Fibroblast of upper back skin (primary cell): Measurements from ENCODE around the gene B3GALT4.

ENCODE experiments used
- DNase-seq: peaks from one replicate; pipeline ENCODE4 v3.0.0-alpha.2; 2013

B3GALT4 gene

DNA sequence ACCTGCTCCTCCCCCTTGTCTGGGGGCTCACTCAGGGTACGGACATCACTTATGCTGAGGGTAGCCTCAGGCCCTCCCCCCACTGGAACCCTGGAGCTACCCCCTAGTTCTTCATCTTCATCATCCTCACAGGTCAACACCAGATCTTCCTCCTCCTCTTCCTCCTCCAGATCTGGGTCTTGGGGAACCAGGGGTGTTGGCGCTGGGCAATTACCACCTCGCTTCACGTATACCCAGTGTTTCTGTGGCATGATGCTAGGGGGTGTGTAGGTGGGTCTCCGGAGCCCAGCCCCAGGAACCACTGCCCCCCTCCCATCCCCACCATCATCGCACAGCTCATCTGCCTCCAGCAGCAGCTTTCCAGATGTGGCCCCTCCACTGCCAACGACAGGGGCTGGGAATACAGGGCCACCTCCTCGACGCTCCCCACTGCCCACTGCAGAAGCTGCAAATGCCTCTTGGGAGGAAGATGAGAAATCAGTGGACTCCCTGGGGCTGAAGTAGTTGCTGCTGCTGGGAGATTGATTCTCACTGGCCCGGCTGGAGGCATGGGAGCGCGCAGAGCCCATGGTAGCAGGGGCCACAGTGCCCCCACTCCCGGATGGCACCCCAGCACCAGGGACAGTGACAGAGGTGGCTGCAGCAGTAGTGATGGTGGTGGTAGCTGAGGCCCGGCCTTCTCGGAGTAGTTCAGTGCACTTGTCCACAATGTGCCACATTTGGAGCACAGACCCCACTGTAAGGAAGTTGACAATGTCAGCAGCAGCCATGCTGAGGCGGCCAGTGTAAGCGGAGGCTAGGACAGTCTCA lies 39.1 kb downstream of the B3GALT4 start:
- no peak for DNase-seq

DNA sequence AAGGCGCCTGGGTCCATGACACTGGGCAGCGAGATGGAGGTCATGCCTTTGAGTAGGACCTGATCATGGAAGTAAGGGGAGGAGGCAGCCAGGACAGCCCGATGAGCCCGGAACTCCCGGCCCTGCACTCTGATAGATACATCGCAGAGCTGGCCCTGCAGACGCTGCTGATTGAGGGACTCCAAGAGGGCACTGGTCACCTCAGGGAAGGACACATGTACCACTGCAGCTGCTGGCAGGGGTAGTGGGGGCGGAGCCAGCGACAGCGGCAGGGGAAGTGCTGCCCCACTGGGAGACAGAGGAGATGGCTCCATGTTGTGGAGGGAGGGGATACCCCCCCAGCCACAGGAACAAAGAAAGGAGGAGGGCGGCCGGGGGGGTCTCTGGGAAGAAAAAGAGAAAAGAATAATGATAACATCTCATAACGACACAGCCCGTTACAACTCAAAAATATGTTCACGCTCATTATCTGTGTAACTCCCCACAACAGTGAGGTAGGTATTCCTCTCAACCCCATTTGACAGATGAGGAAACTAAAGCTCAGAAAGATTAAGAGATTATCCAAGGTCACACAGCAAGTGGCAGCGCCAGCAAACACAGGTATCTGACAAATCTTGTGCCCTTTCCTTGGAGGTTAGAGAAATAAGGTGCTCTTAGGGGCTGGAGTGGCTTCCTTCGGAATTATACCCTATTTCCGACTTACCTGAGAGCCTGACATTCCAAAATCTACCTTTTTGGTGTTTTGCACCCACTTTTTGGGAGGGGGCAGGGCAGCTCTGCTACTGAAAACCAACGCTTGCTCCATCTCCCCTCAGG lies 39.9 kb downstream of the B3GALT4 start:
- DNase-seq: no peak

DNA sequence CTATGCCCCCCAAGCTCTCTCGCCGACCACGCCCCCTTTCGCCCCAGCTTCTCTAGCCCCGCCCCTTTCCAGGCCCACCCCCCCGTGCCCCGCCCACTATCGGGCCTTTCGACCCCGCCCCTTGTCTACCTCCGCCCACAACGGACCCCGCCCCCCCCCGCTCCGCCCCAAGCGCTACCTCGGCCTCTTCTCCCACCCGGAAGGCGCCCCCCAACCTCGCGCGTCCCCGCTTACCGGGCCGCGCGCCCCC lies 40.4 kb downstream of the B3GALT4 start:
- DNase-seq: no peak

DNA sequence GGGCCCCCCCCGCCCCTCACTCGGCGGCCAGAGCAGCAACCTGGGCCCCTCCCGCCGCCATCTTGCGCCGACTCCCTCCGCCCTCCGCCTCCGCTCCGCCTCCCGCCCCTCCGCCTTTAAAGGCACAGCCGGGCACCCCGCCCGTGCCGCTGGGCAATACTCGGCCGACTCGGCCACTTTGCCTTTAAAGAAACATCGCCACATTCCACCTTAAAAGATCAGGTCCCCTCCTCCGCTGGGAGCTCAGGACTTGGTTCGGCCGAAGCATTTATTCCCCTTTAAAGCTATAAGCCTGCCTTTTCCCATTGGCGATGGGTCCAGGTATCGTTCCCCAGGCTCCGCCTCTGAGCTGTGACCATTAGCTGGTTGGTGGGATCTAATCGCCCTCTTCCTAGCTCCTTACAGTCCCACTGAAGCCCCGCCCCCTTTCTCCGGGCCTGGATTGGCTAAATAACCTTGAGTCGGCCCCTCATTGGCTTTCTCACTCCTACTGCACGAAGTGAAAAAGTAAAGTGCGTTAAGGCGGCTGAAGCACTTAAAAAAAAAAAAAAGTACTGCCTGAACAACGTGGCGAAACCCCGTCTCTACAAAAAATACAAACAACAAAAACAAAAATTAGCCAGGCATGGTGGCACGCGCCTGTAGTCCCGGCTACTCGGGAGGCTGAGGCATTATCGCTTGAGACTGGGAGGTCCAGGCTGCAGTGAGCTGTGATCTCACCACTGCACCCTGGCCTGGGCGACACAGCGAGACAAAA lies 40.9 kb downstream of the B3GALT4 start, which contains the start of gene ZBTB22:
TSS of gene ZBTB22 (minus strand) at position 76 of the 757 bp plus-strand sequence. CDS start 828 bp downstream, outside the sequence.
- peak; percentile 99 for DNase-seq

DNA sequence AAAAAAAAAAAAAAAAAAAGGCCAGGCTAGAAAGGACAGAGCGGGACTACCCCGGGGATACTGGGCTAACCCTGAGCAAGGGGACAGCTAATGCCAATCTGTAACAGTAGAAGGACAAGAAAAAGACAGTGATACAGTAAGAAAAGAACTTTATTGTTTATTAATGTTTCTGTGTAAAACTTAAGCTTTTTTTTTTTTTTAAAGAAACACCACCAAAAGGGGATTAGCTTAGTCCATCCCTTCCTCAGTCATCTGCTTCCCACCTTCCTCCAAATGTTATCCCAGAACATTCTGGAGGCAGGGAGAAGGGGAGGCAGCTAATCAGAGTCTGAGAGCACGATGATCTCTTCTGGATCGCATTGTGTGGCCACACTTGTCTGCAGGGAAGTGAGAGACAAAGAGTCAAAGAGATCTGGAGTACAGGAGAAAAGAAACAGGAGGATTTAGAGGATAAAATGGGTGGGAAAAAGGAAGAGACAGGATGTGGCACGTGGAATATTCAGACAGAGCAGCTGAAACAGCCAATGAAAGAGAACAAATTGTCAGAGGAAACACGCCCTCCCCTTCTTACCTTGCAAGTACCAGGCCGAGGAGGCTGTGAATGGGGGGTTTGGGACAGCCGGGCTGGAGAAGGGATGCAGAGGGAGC lies 41.6 kb downstream of the B3GALT4 start:
- DNase-seq: no peak

DNA sequence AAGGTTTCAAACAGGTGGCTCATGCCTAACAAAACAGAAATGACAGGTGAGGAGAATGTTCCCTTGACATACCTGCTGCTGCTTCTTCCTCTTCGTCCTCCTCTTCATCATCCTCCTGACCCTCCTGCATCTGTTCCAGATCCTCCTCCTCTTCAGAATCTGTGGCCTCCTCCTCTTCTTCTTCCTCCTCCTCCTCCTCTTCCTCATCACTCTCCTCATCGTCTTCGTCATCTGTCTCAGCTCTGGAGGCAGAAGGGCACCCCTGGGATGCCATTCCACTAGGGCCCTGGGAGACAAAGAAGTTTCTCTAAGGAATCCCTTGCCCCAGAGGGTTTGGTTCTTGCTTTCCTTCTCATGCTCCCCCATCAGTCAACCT lies 43.0 kb downstream of the B3GALT4 start:
- DNase-seq: no peak

DNA sequence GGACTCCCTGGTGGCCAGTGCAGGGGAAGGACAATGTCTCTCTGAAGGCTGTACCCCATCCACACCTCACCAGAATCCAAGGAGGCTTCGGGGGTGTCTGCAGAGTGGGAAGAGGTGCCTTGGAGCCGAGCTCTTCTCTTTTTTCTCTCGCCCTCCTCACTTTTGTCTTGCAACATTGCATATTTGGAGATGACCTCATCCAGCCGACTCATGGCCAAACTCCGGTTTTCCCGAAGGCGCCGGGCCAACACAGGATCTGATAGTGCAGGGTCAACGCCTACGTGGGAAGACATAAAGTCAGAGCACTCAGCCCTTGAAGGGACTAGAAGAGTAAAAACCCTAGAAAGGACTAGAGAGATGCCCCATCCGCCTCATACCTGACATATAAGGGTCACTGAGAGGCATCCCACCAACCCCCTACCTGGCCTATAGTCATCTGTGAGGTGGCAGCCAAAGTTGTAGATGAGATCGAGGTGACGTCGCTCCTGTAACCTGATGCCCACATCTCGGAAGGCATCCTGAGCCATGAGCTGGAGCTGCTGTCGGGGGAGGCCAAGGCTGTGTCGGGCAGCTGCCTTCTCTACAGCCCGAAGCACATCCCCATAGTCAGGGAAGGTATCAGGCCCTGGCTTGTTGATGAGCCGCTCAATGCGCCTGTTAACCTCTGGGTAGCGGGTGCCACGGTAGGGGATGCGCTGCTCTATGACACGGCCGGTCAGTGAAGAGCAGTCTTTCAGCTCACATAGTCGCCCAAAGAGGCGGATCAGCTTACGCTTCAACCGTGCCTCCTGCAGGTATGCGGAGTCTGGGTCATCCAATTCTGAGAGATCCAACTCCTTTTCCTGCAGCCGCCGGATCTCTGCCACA lies 43.6 kb downstream of the B3GALT4 start:
- DNase-seq: peak; percentile 77

DNA sequence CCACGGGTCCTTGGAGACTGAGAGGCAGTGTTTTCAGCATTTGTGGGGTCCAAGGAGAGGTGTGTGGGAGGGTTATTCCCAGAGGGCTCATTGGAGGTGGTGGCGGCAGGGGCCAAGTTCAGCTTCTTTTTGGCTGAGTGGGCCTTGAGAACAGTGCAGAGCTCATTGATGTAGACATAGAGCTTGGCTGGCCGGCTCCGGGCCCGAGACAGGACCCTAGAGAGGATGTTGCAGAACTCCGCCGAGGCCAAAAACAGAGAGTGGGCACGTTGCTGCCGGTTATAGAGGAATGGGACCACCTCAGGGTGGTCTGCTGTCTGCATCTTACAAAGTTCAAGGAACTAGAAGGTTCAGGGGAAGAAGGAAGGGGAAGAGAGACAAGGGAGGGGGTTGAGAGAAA lies 44.3 kb downstream of the B3GALT4 start:
- no peak for DNase-seq

DNA sequence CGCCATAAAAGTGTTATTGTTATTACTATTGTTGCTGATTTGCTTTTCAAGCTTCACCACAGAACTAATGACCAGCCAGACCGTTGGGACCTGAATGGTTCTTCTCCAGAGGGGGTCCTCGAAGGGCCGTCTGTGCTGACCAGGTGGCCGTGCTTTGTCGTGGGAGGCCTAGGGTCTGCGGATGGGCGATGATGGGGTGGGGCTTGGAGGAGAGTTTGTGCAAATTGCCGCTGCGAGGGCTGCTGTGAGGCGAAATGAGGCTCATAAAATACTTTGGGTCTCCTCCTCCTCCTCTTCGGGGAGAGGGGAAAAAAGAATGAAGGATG lies 46.7 kb downstream of the B3GALT4 start:
- no peak for DNase-seq

DNA sequence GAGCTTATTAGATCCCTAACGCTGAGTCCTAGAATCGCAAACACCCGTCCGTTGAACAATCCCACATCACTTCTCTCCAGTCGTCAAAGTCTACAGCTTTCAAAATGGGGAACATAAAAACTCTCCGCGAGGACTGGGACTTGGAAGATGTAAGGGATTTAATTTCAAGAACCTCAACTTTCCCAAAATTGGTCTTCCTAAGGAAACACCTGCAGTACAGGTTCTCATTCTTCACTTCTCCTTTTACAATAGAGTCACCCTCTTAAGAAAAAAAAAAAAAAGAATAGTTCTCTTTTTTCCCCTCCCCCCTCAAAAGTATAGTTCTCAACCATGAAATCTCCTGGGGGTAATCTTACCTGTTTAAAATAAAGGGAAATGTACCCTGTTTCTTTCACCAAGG lies 47.2 kb downstream of the B3GALT4 start:
- no peak for DNase-seq
